ENCODE data around the gene PDE8B. TPM values are rescaled to one million over a fixed set of nuclear protein-coding genes. Genes with fewer than 3 reads are reported as not detected.

PDE8B gene
- total and polyA plus RNA-seq, 2 experiments from 2014 or later: 0.45 to 0.91 TPM

GRCh38 chr5:77444356-77444755 is 233.9 kb downstream of the PDE8B start:
- H3K36me3 ChIP-seq (ENCODE audit: insufficient read depth): peaks cover 10% of the 10 kb centered on the region; the same call in 1 of the 2 replicates
- peaks cover 29% of the 10 kb centered on the region for H3K36me3 Mint-ChIP-seq (ENCODE audit: low read depth)
- peaks cover 7% of the 10 kb centered on the region for H3K27me3 Mint-ChIP-seq (ENCODE audit: insufficient read depth, low read depth, poor library complexity)
- H3K4me1 Mint-ChIP-seq: no peaks in the 10 kb centered on the region
- no peaks in the 10 kb centered on the region; the same call in 1 of the 2 replicates for H3K79me2 ChIP-seq (replicated peaks; ENCODE audit: insufficient read depth)
- H3K4me3 ChIP-seq: no peak overlapping the region
- no peak for TF ChIP-seq POLR2AphosphoS5 (IDR thresholded peaks at IDR 0.05; ENCODE audit: low read depth)
- no peak for TF ChIP-seq ETS1 (IDR thresholded peaks at IDR 0.05)
- no peak for TF ChIP-seq EZH2phosphoT487 (IDR thresholded peaks at IDR 0.05; ENCODE audit: unreplicated experiment)
- TF ChIP-seq CTCF (conservative IDR thresholded peaks at IDR 0.05; ENCODE audit: low read depth in 2 of 2): no peak
- DNase-seq (ENCODE audit: low spot score) (no peak), ATAC-seq (no peak)
- no peak overlapping the region for H3K4me3 Mint-ChIP-seq
- no peaks in the 10 kb centered on the region for H3K4me1 ChIP-seq (ENCODE audit: insufficient read depth)
- 0 out of 2 replicates have a peak, but pooled peaks cover 7% of the 10 kb centered on the region for H4K20me1 ChIP-seq (replicated peaks; ENCODE audit: insufficient read depth)
- H3K27ac ChIP-seq (ENCODE audit: low read depth): no peak overlapping the region
- no peak overlapping the region for H2AFZ ChIP-seq
- H3K9me3 Mint-ChIP-seq: no peaks in the 10 kb centered on the region
- no peak overlapping the region for H3K4me2 ChIP-seq
- no peaks in the 10 kb centered on the region for H3K27me3 ChIP-seq (ENCODE audit: insufficient read depth)
- no peaks in the 10 kb centered on the region for H3K9me2 ChIP-seq (ENCODE audit: insufficient read depth)
- no peaks in the 10 kb centered on the region for H3F3A ChIP-seq (replicated peaks; ENCODE audit: low read depth)
- no peak overlapping the region for H3K27ac Mint-ChIP-seq

GRCh38 chr5:77448831-77449230 is 238.4 kb downstream of the PDE8B start:
- ATAC-seq (no peak), DNase-seq (ENCODE audit: low spot score) (no peak)
- Mint-ChIP-seq H3K27ac (no peak overlapping the region), H3K9me3 (no peaks in the 10 kb centered on the region), H3K4me1 (no peaks in the 10 kb centered on the region), H3K36me3 (ENCODE audit: low read depth) (peaks cover 30% of the 10 kb centered on the region), H3K4me3 (no peak overlapping the region), H3K27me3 (ENCODE audit: insufficient read depth, low read depth, poor library complexity) (peaks cover 7% of the 10 kb centered on the region)
- no peaks in the 10 kb centered on the region for H3K9me2 ChIP-seq (ENCODE audit: insufficient read depth)
- peaks cover 10% of the 10 kb centered on the region; the same call in 1 of the 2 replicates for H3K36me3 ChIP-seq (ENCODE audit: insufficient read depth)
- H3K27me3 ChIP-seq (ENCODE audit: insufficient read depth): no peaks in the 10 kb centered on the region
- no peaks in the 10 kb centered on the region; the same call in 1 of the 2 replicates for H3K79me2 ChIP-seq (replicated peaks; ENCODE audit: insufficient read depth)
- no peak overlapping the region for H2AFZ ChIP-seq
- H4K20me1 ChIP-seq (replicated peaks; ENCODE audit: insufficient read depth): 0 out of 2 replicates have a peak, but pooled peaks cover 7% of the 10 kb centered on the region
- no peak overlapping the region for H3K4me3 ChIP-seq
- no peaks in the 10 kb centered on the region for H3K4me1 ChIP-seq (ENCODE audit: insufficient read depth)
- no peaks in the 10 kb centered on the region for H3F3A ChIP-seq (replicated peaks; ENCODE audit: low read depth)
- H3K4me2 ChIP-seq: no peak overlapping the region
- H3K27ac ChIP-seq (ENCODE audit: low read depth): no peak overlapping the region
- TF ChIP-seq JUNB (IDR thresholded peaks at IDR 0.05; ENCODE audit: unreplicated experiment) (no peak), REST (IDR thresholded peaks at IDR 0.05; ENCODE audit: unreplicated experiment) (no peak), CTCF (conservative IDR thresholded peaks at IDR 0.05; ENCODE audit: low read depth in 2 of 2) (no peak), ZNF331 (CRISPR knock-in tag; IDR thresholded peaks at IDR 0.05; ENCODE audit: low read depth) (no peak), STAT1 (IDR thresholded peaks at IDR 0.05; ENCODE audit: unreplicated experiment) (no peak), EZH2 (IDR thresholded peaks at IDR 0.05; ENCODE audit: low read depth, unreplicated experiment) (no peak), CREB1 (CRISPR knock-in tag; IDR thresholded peaks at IDR 0.05; ENCODE audit: low read depth) (no peak), POLR2AphosphoS5 (IDR thresholded peaks at IDR 0.05; ENCODE audit: low read depth) (no peak), EZH2phosphoT487 (IDR thresholded peaks at IDR 0.05; ENCODE audit: unreplicated experiment) (no peak), ETS1 (IDR thresholded peaks at IDR 0.05) (no peak), NANOG (IDR thresholded peaks at IDR 0.05; ENCODE audit: borderline replicate concordance) (no peak)

All from GM23338 (cell line).